ENCODE results near the gene NRSN2.

DNA sequence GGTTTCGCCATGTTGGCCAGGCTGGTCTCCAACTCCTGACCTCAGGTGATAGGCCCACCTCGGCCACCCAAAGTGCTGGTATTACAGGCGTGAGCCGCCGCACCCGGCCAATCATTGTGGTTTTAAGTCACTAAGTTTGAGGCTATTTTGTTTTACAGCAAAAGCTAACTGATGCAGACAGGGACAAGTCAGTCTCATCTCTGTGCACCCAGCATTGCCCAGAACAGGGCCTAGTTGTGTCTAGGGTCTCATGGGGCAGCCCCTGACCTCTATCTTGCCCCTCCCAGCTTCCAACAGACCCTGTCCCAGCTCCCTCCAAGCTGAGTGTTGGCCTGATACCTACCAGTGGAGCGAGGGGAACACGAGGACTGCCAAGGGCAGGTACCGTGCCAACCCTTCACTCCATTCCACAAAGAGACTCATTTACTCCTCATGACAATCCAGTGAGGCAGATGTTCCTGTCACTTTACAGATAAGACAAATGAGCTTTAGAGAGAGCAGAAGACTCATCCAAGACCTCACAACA, 52.3 kb downstream of the NRSN2 start:
- TF ChIP-seq, protein P1, sequence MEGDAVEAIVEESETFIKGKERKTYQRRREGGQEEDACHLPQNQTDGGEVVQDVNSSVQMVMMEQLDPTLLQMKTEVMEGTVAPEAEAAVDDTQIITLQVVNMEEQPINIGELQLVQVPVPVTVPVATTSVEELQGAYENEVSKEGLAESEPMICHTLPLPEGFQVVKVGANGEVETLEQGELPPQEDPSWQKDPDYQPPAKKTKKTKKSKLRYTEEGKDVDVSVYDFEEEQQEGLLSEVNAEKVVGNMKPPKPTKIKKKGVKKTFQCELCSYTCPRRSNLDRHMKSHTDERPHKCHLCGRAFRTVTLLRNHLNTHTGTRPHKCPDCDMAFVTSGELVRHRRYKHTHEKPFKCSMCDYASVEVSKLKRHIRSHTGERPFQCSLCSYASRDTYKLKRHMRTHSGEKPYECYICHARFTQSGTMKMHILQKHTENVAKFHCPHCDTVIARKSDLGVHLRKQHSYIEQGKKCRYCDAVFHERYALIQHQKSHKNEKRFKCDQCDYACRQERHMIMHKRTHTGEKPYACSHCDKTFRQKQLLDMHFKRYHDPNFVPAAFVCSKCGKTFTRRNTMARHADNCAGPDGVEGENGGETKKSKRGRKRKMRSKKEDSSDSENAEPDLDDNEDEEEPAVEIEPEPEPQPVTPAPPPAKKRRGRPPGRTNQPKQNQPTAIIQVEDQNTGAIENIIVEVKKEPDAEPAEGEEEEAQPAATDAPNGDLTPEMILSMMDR (IDR thresholded peaks at IDR 0.05), result no peak
- TF ChIP-seq POLR2A (IDR thresholded peaks at IDR 0.05), result no peak

Data from body of pancreas (tissue), 4 donors.